Measurements from ENCODE around the gene ABCA7.

The ABCA7 gene

DNA sequence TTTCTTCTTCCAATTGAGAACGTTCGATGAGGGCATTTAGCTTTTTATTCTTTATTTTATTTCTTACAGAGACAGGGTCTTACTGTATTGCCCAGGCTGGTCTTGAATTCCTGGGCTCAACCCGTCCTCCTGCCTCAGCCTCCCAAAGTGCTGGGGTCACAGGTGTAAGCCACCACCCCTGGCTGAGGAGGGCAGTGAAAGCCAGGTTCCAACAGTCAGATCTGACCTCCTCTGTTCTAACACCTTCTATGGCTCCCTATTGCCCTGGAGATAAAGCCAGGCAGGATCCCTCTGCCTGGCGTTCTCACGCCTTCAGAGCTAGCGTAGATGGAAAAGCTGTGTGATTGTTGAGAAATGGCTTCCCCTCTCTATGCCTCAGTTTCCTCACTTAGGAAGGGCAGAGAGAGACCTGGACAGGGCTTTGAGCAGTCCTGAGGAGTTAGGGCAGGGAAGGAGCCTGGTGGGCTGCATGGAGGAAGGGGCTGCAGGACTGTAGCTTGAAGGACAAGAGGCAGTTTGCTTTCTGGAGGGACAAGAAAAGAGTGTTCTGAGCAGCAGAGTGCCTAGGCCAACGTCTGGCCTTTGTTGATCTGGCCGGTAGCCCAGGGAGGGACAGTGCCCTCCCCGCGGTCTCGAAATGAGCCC, 32.6 kb downstream of the ABCA7 start:
- DNase-seq (ENCODE audit: low read depth), result no peak

DNA sequence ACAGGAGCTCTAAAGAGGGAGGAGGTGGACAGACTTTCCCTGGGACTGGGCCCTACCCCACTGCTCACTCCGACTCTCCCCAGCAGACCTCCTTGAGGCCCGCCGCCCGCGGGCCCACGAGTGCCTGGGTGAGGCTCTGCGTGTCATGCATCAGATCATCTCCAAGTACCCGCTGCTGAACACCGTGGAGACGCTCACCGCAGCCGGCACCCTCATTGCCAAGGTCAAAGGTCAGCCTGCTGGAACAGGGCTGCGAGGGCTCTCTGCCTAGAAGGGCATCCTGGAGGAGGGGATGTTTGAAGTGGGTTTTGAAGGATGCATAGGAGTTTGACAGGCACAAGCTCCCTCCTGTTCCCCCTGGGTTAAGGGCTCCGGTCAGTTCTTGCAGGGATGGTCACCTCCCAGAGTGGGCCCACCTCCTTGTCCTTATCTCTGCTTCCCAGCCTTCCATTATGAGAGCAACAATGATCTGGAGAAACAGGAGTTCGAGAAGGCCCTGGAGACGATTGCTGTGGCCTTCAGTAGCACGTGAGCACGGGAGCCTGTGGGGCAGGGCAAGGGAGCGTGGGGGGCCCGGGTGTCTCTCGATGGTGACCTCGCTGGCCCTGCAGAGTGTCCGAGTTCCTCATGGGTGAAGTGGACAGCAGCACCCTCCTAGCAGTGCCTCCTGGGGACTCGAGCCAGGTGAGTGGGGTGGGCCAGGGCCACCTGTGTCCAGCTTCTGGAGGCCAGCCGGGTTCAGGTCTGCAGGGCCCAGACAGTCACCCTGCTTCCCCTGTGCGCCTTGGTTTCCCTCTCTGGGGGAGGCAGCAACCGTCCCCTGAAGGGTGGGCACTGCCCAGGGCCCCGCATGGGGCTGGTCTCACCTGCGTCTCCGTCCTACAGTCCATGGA, 33.4 kb downstream of the ABCA7 start:
- DNase-seq (ENCODE audit: low read depth), result no peak

- no peak for DNase-seq (ENCODE audit: low read depth)
Observed at GRCh38 chr19:1073956-1074517, 34.1 kb downstream of the ABCA7 start.

GRCh38 chr19:1074544-1075283, 34.8 kb downstream of the ABCA7 start:
- DNase-seq (ENCODE audit: low read depth), result no peak

- no peak for DNase-seq (ENCODE audit: low read depth)
Observed at GRCh38 chr19:1076046-1076386, 36.1 kb downstream of the ABCA7 start.

GRCh38 chr19:1076951-1077350, 37.0 kb downstream of the ABCA7 start:
- no peak for DNase-seq (ENCODE audit: low read depth)

DNA sequence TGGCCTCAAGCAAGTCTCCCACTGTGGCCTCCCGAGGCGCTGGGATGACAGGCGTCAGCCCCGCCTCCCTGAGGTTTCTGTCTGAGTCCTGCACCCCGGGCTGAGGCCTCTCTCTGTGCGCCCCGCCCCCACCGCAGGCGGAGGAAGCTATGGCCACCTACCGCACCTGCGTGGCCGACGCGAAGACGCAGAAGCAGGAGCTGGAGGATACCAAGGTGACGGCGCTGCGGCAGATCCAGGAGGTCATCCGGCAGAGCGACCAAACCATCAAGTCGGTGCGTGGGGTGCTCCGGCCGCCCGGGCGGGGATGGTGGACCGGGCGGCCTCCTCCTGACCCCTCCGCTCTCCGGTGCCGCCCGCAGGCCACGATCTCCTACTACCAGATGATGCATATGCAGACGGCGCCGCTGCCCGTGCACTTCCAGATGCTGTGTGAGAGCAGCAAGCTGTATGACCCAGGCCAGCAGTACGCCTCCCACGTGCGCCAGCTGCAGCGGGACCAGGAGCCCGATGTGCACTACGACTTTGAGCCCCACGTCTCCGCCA, 39.7 kb downstream of the ABCA7 start:
- no peak for DNase-seq (ENCODE audit: low read depth)

GRCh38 chr19:1080360-1081161, 40.7 kb downstream of the ABCA7 start:
- no peak for DNase-seq (ENCODE audit: low read depth)

DNA sequence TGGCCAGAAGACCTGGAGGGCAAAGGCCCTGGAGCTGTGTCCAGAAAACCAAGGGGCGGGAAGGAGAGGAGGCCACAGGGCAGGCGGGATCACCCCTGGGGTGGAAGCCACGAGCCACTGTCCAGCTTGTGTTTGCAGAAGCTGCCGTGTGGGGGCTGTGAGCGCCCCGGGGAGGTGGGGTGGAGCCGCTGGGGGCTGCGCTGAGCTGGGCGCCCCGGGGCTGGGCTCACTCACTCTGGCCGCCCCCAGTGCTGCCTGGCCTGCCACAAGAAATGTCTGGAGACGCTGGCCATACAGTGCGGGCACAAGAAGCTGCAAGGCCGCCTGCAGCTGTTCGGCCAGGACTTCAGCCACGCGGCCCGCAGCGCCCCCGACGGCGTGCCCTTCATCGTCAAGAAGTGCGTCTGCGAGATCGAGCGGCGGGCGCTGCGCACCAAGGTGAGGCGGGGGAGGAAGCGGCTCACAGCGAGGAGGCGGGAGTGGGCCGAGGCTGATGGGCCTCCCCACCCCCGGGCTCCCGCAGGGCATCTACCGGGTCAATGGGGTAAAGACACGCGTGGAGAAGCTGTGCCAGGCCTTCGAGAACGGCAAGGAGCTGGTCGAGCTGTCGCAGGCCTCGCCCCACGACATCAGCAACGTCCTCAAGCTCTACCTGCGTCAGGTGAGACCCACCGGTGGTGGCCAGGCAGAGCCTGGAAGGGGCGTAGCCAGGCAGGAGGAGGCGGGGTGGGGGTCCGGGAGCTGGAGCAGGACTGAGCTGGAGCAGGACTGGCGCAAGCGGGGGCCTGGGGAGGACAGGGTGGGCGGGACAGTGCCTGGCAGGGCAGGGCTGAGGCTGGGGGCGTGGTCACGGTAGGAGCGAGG, 41.6 kb downstream of the ABCA7 start:
- no peak for DNase-seq (ENCODE audit: low read depth)

- peak; percentile 68 for DNase-seq (ENCODE audit: low read depth)
Observed at GRCh38 chr19:1082165-1082927, 42.4 kb downstream of the ABCA7 start.

DNA sequence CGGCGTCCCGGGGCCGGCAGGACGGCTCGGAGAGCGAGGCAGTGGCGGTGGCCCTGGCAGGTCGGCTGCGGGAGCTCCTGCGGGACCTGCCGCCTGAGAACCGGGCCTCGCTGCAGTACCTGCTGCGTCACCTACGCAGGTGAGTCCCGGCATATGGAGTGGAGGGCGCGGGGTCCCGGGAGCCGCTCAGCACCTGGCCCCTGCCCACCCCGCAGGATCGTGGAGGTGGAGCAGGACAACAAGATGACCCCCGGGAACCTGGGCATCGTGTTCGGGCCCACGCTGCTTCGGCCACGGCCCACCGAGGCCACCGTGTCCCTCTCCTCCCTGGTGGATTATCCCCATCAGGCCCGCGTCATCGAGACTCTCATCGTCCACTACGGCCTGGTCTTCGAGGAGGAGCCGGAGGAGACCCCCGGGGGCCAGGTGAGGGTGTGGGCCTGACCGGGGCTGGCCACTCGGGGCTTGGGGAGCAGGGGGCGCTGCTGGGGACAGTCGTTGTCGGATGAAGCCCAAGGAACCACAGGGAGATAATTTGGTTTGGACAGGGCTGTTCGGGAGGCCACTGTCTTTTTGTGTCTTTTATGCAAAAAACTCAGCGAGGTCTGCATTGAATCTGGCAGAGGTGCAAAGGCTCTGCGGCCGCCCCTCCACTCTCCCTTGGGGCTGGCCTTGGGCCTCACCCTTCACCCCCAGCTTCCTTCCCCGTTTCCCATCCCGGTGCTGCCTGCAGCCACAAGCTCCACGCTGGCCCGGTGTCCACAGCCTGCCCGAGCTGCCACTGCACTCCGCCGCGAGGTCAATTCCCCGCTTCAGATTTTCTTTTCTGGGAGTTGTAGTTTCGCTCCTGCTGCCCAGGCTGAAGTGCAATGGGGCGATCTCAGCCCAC, 43.3 kb downstream of the ABCA7 start:
- no peak for DNase-seq (ENCODE audit: low read depth)

DNA sequence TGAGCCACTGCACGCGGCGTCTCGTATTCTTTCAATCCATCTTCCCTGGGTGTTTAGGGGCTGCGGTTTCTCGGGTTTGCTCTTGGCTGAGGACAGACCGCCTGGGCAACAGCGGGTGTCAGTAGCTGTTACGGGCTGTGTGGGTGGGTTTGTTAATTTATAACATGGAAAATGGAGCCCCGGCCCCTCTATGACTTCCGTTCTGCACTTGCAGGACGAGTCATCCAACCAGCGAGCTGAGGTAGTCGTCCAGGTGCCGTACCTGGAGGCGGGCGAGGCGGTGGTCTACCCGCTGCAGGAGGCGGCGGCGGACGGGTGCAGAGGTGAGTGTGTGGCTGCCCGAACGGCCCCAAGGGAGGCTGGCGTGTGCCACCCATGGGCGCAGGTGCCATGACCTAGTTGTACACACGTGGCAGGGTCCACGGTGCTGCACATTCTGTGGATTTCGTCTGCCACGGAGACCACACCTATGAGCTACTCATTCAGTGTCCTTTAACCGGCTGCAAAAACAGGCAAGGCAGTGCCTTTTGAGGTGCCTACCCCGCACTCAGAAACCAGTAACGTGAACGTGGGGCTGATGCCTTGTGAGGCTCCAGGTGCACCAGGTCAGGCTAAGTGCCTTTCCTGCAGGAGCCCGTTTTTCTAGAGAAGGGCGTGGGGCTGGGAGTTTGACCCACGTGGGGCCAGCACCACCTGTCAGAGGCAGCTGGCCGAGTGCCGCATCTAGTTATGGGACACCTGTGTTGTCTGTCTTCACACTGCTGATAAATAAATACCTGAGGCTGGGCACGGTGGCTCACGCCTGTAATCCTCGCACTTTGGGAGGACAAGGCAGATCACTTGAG, 44.3 kb downstream of the ABCA7 start:
- DNase-seq (ENCODE audit: low read depth), result no peak

DNA sequence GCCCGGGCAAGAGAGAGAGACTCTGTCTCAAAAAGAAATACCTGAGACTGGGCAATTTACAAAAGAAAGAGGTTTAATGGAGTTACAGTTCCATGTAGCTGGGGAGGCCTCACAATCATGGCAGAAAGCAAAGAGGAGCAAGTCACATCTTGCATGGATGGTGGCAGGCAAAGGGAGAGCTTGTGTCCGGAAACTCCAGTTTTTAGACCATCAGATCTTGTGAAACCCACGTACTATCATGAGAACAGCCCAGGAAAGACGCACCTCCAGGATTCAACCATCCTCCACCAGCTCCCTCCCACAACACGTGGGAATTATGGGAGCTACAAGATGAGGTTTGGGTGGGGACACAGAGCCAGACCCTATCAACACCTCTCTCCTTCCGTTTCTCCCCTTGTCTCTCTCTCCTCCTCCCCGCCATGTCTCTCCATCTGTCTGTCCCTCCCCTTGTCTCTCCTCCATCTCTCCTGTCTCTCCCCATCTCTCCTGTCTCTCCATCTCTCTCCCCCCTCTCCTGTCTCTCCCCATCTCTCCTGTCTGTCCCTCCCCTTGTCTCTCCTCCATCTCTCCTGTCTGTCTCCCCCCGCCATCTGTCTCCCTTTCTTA, 45.2 kb downstream of the ABCA7 start:
- no peak for DNase-seq (ENCODE audit: low read depth)

- no peak for DNase-seq (ENCODE audit: low read depth)
Observed at GRCh38 chr19:1085676-1086442, 46.0 kb downstream of the ABCA7 start.

GRCh38 chr19:1086613-1087012, 46.7 kb downstream of the ABCA7 start:
- DNase-seq (ENCODE audit: low read depth), result no peak

- DNase-seq (ENCODE audit: low read depth), result no peak
Observed at GRCh38 chr19:1087813-1088415, 48.0 kb downstream of the ABCA7 start.

Data from ELR (cell line).